NCI-H774 (cell line): Measurements from ENCODE around the gene PPP1R3C.

Experiments used
- DNase-seq: peaks from one replicate; lab custom pipeline; 2025; lab: John Stamatoyannopoulos, UW

PPP1R3C gene

DNA sequence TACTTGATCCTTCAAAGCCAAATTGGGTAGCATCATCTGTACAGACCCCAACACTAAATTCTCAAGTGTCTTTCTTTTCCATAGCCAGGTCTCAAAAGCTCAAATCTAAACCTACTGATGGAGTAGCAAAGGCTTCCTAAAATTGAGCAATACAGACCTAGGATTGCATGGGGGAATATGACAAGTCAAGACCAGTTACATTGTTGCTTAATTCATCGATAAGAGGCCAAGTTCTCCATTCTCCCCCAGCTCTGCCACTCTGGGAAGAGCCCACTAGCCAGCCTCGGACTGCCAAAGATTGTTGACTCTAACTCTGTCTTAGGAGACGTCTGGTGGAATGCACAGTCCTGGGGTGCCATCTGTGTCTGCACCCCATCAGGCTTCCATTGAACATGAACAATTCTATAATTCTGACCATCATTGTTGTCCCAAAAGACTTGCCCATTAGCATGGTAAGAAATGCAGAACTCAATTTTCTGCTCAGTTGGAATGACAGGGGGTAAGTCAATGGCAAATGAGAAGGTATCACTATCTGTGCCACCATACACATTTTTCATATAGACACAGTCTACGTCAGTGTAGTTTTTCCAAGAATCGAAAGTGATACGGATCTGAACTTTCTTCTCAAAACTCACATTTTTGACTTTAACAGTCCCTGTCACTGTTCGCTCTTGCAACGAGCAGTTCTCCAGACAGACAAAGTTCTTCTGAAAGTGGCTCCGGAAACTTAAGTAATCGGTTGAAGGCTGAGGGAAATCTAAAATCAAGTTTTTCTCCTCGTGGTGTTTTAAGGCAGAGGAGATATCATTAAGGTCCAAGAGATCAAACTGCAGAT is 2.9 kb downstream of the PPP1R3C start:
- DNase-seq, result no peak

DNA sequence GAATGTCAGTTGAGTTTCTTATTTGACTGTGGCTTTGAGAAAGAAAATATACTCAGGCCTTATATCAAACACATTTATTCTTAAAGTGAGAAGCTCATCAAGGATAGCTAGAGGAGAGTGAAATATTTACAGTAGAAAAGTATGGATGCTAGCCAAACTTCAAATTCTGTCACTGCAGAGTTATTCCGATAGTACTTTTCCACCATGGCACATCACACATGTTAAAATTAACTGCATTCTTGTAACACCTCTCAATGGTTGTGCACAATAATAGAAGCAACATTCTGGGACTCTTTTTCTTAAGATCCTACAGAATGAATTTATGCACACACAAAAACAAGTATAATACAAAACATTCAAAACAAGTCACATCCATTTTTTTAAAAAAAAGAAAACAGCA is 4.5 kb downstream of the PPP1R3C start:
- no peak for DNase-seq

DNA sequence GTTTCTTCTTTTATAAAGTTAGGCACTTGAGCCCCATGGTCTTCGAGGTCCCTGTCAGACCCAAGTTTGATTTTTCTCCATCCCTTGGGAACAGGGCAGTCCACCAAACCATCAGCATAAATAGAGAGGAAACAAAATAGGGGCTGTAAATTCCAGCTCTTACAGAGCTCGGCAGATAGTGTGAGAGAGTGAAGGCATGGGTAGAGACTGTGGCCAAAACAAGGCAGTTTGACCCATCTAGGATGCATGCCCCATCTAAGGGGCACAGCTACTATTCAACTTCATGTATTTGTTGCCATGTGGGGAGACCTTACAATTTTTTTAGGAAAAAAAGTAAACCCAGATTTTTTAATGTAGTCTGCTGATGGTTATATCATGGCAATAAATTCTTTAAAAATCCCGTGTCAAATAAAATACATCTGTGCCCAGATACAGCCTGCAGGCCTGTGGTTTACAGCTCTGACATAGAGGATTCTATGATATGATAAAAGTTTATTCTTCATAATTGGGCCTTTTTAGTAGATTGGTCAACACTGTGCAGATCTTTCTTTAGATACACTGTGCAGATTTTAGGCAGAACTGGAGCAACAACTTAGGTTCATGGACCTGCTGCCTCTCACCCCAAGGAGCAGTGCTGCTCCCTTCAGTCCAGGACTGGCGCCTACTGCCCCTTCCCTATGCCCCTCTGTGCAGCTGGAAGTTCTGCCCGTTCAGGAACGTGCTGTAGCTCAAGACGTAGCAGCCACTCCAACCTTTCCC is 5.3 kb downstream of the PPP1R3C start:
- no peak for DNase-seq

DNA sequence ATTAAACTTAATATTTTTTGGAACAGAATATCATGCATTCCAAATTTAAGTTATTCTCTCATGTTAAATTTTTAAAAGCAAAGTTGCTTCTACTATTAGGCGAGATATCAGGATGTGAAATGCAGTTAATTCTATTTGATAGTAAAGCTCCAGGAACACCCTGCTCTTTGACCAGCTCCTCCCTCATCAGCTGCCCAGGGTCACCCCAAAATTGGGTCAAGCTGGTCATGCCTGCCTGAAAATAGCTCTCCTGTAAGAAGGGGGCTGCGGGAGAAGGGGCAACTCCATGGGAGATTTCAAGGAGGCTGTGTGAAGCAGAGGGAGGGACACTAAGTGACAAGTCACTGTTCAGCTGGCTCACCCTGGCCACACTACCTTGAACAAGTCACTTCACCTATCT is 5.9 kb downstream of the PPP1R3C start:
- DNase-seq, result no peak

DNA sequence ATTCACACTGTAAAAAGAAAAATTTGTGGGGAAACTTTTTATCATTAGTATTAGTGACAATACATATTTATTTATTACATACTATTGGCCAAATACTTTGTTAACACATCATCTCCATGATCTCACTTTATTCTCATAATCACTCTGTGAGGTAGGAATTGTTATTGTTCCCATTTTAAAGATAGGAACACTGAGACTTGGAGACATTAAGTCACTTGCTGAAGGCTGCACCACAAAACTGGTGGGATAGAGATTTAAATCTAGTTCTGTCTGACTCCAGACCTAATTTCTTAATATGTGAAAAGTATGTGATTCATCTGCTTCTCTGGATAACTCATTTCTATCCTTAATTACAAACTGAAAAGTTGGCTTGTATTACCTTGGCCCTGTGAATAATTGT is 8.2 kb downstream of the PPP1R3C start:
- DNase-seq, result no peak

DNA sequence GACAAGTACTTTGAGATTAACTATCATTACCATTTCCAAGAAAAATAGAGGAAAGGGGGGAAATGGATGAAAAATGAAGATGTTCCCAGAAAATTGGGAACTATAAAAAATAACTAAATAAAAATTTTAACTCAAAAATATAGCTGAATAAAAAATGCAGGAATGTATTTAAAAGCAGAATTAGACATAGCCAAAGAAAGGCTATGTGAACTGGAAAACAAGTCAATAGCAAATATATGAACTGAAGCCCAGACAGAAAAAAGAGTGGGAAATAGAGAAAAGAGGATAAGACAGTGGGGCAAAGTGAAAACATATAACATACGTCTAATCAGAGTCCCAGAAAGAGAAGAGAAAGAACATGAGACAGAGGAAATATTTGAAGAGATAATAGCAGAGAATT is 10.3 kb downstream of the PPP1R3C start:
- no peak for DNase-seq

DNA sequence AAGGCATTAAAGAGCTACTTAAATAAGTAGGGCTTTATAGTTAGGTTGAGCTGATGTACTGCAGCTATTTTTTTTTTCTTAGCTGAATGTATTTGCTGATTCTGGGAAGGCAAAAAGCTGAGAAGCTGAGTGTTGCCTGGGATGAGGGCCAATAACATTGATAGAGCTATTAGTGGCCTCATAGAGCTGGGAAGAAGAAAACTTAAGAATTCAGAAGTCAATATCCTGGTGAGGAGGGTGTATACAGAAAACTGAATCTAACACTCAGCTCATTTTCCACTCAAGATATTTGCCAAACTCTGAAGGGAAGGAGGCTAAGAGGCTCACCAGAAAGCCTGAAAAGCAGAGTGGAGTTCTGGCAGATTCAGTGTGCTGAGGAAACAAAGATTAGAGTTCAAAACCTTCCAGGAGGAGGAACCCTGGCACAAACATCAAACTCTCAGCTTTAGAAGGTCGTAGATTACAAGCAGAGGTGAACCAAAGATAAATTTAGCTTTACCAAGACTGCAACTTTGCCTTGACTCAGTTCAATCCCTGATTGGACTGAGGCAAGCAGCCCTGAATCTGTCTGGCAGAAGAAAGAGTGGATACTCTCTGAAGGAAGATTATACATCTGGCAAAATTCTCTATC is 11.3 kb downstream of the PPP1R3C start:
- DNase-seq, result no peak

DNA sequence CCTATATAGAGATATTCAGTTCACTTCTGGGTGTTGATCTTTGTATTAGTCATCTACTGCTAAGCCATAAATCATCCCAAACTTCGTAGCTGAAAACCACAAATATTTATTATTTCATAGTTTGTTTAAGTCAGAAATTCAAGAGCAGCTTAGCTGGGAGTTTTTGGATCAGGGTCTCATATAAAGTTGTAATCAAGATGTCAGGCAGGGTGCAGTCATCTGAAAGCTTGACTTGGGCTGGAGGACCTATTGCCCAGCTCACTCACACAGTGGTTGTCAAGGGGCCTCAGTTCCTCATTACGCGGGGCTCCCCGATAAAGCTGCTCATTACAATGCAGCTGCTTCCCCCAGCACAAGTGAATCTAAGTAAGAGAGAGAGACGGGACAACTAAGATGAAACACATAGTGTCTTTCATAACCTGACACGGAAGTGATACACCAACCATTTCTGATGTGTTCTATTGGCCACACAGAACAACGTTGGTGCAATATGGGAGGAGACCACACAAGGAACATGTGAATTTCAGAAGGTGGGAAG is 15.7 kb downstream of the PPP1R3C start:
- no peak for DNase-seq

DNA sequence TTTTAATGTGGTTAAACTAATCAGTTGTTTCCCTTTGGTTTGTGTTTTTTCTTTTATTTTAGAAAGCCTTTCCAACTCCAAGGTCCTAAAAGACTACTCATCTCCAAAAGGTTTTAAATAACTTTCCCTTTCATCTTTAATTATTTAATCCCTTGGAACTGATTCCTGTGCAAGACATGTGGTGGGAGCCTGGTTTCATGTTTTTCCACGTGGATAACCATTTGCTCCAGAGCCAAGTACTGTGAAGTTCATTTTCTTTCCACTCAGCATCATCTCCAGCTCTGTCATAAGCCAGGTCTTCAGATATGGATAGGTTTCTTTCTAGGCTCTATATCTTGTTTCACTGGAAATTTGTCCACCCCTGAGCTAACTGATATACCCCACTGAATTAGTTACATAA is 16.7 kb downstream of the PPP1R3C start:
- no peak for DNase-seq

DNA sequence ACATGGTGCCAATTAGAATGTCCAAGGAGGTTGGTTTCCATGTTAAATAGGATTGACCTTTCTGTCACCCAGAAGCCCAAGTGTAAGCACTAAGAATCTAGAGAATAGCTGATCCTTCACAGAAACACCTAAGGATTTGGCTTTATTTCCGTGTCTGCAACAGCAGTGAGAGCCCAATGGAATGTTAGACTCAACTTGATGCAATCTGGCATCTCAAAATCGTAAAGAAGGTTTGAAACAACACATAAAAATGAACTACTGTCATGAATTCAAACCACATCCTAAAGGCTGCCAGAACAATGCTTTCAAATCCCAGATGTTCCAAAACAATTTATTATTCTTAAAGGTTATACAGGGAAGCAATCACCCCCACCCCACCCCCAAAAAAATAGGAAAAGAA is 18.6 kb downstream of the PPP1R3C start:
- no peak for DNase-seq

DNA sequence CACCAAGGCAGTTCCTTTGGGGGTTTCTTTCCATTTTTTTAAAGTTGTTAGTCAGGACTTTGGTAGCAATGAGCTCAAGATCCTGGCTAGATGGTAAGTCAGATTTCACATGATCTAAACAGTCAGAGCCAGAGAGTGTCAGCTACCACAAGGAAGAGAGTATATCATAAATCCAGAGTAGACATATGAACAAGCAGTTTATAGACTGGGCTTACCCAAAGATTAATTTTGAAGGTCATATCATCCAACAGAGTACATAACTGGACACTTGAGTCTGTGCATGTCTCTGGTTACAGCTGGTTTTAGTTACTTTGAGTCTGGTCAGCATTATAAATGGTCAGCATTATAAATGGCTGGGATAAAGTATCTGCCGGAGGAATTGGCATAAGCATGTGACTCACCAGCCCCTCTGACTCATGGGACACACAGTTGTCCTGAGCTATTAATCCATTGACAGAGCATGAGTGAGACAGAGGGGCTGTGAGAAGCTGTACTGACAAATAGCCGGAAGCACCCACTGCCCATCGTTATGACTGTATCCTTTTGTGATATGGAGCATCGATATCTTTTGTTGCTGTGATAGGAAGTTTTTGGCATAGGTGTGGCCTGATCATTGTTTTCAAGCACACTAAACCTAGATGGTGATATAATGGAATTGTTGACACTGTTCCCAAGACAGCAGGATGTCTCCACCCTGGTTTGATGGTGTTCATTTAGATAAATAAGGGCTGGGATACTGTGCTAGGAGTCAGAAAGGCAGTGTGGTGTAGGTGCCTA is 19.3 kb downstream of the PPP1R3C start:
- no peak for DNase-seq

DNA sequence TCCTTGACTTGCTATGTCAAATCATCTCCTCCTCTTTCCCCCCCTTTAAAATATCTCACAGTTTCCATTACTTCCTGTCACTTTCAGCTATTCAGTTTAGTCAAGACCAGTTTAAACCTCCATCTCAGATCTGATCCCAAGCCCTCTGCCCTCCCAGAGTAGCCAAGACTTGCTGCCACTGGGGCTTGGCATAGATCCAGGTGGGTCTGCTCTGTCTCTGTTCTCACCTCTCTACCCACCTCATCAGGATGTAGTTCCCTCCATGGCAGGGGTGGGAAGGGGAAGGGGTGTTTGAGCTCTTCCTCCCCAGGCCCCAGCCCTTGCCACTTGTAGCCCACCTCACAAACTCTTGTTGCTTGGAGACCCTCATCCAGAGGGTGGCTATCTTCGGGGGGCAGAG is 22.0 kb downstream of the PPP1R3C start:
- no peak for DNase-seq

DNA sequence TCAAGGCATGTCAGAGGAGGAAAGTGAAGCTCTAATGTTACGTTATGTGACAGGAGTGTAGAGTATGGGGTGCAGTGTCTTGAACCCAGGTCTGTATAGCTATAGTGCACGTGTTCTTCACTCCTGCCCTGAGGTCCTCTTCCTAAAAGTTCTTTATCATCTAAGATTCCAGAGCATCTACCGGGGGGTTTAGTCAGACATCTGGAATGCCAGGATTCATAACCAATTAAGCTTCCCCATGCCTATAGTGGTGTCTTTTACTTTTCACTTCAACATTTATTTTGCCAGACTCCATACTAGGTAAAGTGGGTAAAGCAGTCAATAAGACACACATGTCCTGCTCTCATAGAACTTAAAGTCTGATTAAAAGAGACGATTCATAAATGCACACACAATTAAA is 22.4 kb downstream of the PPP1R3C start:
- no peak for DNase-seq

DNA sequence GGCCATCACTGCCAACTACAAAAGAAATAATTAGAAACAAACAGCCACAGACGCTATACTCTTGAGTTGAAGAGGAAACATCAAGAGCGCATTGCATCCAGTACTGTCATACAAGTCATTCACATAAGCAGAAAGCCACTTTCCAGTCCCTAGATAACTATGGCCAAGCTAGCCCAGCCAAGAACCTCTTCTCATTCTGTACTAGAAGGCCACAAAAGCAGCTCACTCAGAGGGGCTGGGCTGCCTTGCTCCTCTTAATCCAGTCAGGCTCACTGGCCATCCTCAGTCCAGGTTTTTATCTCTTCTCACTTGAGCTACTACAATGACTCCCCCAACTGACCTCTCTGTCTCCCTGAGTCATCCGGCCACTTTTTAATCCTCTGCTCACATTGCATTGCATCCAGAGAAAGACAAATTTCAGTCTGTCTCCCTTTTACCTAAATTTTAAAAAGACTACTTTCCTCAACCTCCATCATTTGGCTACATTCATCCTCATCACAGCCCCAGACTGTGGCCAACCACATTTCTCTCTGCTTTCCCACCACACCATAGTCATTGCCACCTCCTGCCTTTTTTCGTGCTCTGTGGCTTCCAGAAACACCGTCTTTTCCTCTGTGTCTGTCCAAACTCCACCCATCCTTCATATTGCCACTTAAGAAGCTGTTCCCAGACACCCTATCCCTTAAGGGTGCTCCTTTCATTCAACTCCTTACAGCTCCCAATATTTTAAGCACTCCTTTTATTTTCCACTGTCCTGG is 25.0 kb downstream of the PPP1R3C start:
- no peak for DNase-seq

DNA sequence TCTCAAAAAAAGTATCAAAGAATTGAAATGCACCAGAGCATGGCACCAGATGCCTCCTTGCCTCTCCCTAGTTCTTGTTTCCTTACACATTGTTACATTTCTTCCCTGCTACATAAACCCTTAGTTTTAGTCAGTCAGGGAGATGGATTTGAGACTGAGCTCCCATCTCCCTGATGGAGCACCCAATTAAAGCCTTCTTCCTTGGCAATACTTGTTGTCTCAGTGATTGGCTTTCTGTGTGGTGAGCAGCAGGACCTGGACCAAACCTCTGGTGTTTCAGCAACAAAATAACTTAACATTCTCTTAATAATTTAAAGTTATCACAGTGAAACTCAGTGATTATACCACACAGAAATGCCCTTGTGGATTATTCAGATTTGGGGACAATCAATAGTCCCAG is 26.9 kb downstream of the PPP1R3C start:
- DNase-seq, result no peak

DNA sequence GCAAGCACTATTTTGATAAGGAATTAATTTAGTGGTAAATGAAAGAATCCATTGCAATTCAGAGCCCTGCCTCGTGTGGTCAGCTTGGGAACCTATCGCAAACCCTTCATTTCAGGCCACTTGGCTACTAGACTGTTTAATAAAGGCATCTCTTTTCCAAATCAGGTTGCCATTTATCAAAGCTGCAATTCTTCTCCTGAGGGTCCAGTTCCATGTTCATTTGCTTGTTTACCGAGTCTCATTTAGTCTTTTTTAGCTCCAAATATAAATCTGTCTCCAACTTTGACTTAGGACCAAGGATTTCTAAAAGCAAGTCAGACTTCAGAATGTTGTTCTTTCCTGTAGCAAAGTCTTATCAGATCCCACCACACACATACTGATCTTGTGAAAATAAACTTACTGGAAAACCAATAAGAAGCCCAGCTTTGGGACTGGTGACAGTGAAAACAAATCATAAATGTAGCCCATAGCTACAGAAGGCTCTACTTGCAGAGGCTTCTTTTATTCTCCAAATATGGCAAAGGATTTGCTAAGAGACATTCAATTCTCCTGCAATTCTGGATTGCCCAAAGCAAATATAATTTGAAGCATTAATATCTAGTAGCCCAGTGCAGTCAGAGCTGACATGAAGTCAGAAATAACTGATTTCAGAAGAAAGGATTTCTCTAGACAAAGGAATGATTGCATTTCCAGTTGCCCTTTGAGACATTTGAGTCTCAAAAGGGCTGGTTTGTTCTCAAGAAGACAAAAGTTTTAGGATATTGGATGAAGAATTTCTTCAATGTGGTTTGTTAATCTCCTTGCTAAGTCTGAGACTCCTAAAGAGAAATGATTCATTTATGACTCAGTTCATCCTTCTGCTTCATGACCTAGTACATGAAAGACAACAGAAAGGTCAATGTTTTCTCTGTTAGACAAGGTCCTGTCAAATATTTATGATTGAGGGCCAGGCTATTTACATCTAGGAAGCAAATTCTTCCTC is 28.0 kb downstream of the PPP1R3C start:
- no peak for DNase-seq

DNA sequence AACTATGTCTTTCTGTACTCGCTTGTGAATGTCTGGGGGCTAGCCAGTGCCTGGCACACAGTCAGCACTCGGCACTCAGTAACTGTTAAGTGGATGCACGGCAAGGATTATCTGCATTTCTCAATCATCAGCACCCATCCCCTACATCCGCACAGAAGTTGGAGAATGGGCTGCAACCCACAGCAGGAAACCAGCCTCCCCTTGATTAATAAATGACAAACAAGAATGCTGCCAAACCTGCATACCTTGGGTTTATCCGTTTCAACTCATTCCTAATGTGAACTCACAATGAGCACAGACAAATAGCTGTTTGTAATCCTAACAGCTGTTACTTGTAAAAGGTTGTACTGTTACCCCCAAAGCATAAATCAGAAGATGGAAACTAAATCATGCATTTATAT is 28.9 kb downstream of the PPP1R3C start:
- DNase-seq, result no peak

DNA sequence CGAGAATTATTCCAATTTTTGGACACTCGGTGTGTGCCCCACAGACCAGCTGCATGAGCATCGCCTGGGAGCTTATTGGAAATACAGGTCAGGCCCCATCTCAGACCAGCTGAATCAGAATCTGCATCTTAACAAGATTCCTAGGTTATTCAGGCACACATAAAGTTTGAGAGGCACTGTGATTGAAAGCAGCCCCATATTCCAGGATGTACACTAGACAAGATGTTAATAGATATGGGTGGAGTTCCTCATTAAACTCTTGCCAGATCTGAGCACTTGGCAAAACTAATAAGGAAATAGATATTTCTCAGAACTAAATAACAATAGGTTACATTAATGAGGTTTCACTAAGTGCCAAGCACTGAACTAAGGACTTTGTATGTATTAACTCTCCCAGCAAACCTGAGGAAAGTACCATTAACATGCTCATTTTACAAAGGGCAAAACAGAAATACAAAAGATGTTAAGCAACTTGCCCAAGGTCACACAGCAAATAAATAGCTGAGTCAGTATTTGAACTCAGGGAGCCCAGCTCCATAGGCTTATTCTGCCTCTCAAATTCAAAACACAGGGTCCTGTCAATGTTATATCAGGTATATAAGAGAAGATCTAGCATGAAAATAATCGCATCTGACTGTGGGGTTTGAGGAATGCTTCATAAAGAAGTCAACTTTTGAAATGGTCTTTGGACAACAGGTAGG is 29.9 kb downstream of the PPP1R3C start:
- DNase-seq, result no peak

DNA sequence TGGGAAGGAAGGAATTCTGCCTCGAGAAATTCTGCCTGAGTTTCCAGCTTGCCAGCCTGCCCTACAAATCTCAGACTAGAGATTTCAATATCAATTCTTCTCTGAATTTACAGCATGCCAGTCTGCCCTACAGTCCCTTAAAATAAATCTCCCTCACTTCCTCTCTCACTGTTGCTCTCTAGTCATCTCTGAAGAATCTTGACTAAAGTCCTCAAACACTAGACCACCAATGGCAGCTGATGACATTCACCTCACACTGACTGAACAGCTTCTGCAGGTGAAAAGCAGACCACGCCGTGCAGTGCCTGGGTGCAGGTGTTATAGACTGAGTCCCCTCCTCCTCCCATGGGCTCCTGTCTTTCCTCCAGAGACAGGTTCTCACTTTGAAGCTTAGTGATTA is 30.4 kb downstream of the PPP1R3C start:
- no peak for DNase-seq
